Measurements from ENCODE around the gene NHS.
"Not testable (repeated sequence)": the region's sequence is repeated elsewhere in the genome, so short reads cannot be mapped to it uniquely, and the experiment has no call there.

Gene NHS

DNA sequence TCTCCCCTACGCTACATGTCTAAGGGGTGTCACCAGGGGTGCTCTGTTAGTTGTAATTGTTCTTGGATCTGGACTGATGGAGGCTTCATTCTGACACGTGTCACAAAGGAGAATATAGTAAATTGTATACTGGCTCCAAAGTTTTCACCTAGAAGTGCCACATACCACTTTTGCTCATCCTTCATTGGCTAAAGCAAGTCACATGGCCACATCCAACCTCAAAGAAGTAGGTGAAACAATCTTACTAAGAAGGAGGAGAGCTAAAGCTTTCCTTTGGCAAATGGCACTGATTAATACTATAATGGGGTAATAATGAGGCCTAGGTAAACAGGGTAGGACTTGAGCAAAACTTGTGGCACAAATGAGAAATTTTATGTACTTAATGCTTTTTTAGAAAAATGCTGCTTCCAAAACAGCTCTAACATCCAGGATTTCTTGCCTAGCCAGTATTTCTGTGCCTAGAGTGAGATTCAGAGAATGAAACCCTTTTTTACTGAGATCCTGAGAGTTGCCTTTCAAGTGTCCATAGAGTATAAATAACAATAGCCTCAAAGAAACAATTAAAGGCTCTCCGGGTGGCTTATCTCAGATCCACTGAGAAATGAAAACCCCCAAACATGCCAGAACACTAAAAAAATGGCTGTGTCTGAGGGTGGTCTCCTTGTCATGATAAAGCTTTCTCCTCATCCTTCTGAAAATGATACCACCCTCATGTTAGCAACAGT is 34.7 kb downstream of the NHS start:
- DNase-seq: no peak

DNA sequence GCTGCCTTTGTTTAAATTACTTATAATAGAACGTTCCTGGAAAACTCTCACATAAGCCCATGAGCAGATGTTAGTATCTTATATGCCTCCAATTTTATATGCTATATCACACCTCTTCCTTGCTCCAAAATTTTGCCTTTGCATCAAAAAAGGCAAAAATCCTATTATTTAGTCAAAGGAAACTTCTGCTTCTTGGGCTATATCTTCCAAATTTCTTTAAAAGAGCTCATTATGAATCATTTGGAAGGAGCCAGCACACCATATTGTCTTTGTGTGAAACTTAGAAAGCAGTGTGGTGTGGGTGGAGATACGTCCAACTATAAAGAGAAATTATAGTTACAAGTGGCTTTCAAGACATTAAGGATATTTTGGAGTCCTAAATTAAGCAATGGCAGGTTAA is 35.7 kb downstream of the NHS start:
- DNase-seq: no peak

DNA sequence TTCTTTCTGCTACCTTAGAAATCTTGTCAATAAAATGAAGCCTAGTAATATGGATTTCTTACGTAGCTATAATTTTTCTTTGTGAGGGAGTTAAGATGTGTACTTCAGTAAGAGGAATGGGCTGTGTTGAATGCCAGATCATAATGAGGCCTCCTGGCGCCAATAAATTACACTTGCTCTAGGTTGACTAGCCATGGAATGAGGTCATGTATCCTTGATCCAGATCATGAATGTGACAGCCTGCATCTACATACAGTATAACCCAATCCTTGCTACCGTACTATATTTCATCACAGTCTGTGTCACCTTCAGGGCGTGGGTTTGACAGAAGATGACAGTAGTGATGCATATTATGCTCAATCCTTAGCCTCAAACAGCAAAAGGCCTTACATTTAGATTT is 36.2 kb downstream of the NHS start:
- no peak for DNase-seq

DNA sequence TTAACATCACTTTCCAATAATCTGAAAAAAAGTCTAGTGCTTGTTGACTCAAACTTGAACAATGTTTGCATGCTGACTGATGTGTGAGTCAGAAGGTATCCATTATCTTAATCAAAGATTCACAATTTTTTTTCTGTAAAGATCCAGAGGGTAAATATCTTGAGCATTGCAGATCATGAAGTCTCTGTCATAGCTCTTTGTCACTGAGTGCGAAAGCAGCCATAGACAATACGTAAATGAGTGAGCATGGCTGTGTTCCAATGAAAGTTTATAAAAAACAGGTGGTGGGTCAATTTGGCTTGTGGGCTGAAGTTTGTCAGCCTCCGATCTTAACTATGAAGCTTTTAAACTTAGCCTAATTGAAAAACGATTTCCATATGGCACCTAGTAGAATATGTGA is 37.7 kb downstream of the NHS start:
- DNase-seq: peak; percentile 10

DNA sequence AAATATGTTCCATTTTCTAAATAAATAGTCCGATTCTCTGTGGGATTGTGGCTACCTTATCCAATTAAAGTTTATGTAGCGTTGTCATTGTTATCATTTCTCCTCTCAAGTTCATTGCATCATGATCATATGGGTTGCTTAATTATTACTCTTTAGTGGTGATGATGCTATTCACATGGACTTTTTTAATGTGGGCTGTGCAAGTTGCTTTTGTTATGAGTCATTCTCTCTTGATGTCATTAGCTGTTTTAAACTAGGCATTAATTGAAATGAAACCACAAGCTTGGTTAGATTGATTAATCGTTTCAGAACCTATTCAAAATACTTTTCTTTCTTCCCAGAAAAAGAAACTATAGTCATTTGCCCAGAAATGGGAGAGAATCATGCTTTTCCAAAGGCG is 38.2 kb downstream of the NHS start:
- no peak for DNase-seq

DNA sequence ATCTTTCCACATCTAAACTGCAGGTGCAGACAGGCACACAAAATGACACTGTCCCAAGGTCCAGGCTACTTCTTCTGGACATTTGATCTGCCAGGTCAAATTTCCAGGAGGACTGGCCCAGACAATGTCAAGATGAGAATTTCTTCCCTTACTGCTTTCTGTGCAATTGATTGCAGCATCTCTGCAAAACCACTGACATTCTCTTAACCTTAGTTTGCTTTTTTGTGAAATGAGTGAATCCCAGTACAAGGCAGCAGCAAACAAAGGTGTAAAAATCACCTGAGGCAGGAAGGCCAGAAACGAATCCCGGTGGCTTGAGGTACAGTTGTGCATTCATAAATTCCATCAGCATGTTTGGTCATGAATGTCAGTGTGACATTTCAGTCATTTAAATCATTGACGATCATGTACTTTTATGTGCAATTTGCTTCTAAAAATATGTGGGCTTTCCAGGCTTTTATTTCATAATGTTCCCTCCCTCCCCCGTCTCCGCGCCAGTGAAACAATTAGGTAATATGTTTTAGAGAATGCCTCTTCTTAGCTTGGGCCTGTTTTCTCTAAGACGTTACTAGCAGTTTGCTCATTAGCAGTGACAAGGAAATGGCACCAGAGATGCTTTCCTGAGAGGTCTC is 39.1 kb downstream of the NHS start:
- no peak for DNase-seq

DNA sequence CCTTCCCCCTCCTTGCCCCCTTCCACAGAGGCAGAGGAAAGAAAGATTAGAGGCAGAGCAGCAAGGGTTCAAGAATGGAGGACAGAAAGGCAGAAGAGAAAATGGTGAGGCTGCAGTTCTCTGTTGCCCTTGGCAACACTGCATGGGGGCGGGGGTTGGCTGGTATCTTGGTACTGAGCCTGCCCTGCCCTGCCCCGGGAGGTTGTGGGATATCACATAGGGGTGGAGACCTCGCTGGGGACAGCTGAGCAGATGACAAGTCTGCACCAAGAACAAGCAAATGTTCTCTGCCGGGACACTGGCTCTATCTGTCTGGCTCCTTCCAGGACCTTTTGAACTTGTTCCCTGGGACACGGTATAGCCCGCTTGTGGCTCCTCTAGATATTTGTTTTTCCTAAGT is 39.8 kb downstream of the NHS start:
- DNase-seq: no peak

DNA sequence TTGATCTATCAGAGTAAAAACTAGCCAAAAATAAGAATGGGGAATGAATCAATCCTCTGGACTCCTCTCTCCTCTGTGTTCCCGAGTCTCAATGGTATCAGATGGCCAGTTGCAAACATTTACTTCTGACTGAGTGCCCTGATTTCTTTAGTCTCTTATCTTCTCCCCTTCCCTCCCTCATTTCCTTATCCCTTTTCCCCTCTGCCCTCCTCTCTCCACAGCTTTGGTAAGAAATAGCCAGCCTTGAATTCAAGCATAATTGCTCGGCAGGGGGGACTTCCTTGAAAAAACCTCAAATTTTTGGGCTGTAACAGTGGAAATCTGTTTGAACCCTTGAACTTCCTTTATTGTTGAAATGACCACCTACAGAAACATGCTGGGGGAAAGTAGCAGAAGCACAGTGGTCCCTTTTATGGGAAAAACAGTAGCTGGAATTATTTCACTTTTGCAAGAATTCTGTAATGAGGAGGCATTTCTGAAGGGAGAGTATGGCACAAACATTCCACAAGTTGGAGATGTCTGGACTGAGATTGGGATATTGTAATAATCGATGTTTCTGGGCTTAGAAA is 40.3 kb downstream of the NHS start:
- DNase-seq: no peak

DNA sequence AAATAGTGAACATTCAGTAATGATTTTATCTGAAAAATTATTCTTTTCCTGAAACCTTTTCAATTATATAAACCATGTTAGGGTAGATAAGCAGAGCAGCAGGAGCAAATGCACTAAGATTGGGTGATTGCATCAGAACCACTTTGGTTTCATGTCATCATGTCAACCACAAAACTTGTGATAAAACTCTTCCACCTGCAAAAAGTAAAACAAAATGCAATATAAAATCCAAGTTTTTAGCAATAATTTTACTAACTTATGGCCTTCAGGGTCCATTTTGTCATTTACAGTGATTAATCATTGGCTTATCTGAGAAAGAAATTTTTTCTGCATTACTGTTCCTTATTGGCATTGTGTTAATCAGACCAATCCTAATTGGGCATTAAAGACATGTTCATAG is 42.4 kb downstream of the NHS start:
- DNase-seq: no peak

DNA sequence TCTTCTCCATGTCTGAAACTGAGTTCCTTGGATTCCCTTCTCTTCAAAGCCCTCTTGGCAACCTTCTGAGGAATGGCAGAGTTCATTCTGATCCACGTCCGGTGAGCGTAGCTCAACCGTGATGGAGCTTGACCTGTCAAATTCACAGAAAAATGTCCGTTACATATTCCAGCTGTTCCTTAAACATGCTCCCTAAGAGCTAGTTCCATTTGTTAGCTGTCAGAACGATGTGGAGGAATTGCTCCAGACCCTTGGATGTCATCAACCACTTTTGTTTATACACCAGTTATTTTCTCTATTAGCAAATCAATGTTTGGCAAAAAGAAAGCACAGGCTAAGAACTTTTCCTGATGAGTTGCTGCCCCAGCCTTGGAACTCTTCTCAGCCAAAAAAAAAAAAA is 50.1 kb downstream of the NHS start:
- DNase-seq: no peak

DNA sequence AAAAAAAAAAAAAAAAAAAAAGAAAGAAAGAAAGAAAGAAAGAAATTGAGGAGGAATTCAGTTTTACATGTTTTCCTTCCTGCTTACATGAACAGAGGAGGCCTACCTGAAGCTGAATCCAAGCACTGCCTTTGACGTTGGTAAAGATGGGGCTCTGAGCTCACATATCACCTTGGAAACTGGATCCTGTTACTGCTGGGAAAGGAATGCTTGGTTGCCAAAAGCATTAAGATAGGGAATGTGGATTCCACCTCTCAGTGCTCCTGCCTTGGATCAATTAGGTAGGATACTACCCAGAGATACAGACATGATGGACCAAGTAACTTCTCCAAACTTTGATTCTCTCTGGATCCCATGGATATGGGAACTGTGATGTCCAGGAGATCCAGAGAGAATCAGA is 50.6 kb downstream of the NHS start:
- DNase-seq: no peak

DNA sequence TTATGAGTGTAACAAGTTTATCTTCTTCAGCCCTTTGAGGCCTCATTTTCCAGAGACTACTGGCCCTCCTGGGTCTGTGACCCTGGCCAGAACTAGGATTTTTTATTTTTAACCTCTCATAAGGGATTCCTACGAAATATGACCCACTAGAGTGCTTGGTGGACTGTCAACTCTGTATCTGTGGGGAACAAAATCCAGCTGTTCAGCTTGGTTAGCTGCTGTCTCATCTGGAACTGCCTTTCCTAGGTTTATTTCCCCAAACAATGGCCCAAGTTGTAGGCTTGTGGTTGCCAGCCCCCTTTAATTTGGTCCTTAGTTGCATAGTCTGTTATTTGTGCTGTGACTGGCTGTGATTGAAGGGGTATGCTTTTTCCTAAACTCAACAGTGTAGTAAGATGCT is 56.2 kb downstream of the NHS start:
- no peak for DNase-seq

DNA sequence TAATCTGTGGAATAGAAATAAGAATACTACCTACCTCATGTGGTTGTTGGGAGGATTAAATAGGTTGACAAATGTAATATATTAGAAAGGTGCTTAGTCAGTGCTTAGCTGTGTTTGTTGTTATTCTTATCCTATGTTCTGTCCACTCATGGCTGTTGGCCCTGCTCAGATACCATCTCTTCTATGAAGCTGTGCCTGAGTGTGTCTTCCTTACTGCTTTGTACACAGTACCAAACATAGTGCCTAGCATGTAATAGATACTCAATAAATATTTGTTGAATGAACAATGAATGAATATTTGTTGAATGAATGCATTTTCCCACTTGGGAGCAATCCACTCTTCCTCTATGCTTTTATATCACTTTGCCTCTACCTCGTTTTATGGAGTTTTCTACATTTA is 57.2 kb downstream of the NHS start:
- DNase-seq: no peak

DNA sequence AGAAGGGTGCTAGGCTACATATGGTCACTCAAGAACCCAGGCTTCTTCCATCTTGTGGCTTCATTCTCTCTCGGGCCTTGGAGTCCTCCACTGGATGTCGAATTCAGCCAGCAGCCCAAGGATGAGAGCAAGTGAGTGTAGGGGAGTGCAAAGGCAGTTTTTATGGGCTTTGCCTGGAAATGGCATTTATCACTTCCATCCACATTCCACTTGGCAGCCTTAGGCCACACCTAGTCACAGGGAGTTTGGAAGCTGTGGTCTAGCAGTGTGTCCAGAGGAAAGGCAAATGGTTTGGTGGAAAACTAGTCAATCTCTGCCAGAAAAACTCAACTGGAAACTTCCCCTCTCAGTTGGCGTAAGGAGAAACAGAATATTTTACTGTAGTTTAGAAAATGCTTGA is 59.0 kb downstream of the NHS start:
- DNase-seq: no peak

DNA sequence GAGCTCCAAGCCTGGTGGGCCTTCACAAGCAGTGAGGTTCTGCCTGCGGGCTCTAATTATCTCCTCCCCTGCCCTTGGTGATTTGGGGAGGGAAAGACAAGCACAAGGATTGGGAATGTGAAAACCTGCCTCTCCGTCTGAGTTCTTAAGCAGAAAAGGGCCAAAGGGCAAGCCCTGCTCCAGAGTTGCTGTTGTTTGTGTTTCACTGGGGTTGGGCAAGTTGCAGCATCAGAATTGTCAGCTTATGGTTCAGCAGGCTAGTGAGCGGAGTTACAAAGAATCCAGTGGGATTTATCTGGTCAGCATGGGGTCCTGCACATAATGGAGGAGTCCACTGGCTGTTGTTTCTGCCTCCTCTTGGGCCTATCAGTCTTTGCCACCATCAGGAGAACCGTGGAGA is 60.5 kb downstream of the NHS start:
- DNase-seq: no peak

DNA sequence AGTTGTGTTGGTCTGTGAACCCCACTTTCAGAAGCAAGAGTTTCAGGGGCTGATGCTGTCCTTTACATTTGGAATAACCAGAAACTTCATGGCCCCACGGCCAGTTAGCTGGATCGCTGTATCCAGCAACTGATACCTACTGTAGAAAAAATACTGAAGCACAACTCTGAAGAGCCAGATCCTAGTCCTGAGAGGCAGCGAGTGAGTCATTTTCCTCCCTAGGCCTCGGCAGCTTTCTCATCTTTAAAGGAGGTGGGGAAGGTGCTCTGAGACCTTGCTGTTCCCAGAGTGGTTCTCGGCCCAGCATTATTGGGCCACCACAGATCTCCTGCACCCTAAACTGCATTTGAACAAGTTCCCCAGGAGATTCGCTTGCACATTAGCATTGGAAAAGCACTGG is 63.2 kb downstream of the NHS start:
- no peak for DNase-seq

DNA sequence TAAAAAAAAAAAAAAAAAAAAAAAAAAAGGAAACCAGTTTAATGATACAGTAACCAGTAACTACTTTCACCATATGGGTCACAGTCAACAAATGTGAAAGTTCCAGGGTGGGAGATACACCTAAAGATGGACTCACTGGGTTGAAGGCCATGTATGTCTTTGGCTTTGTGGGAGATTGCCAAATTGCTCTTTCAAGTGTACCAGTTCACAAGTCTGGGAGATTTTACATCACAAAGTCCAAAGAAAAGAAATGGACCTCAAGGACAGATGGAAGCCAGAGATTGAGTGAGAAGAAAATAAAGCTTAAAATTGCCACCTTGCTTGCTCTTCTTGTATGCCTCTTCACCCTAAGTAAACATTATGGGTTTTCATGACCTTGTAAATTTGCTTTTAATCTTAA is 65.3 kb downstream of the NHS start:
- DNase-seq: no peak

DNA sequence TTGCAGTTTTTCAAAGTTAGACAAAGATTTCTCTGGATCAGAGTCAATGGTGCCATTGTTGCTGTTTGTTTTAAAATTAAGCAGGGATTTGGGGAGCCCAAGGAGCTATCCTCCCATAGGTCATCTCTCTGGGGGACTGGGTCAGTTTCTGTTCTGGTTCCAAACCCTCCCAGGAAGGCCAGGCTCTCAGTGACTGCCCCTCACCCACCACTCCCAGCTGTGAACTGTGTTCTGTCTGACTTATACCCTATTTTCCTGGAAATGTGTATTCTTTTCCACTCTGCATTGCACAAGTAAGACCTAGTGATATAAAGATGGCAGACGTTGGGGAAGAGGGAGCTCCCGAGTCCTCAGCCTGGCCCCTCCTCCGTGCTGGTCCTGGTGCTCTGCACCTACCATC is 65.8 kb downstream of the NHS start:
- no peak for DNase-seq

DNA sequence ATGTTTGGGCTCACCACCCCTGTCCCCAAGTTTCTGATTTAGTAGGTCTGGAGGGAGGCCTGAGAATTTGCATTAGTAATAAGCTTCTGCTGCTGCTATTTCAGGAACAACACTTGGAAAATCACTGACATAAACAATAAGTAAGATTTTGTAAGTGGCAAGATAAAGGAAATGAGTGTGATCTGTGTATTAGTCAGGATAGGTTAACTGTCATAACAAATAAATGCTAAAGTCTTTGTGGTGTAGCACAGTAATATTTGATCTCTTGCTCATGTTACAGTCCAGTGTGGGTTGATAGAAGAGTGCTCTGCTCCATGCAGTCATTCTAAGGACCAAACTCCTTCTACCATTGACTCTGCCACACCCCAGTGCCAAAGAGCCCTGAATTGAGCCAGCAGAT is 67.0 kb downstream of the NHS start:
- no peak for DNase-seq

DNA sequence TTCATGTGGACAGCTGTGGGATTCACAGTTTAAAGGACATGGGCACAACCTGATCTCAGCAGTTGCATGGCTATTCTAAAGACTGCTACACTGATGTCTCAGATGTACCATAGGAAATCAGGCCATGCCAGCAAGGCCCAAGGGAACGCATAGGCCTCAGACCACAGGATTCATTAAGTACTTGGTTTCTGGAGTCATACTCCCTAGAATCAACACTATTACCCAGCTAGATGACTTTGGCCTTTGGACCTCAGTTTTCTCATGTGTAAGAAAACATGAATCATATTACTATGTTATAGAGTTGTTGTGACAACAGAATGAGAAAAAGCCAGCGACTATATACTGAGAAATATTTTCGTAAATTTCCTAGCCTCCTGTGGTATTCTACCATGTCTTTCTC is 67.9 kb downstream of the NHS start:
- DNase-seq: no peak

DNA sequence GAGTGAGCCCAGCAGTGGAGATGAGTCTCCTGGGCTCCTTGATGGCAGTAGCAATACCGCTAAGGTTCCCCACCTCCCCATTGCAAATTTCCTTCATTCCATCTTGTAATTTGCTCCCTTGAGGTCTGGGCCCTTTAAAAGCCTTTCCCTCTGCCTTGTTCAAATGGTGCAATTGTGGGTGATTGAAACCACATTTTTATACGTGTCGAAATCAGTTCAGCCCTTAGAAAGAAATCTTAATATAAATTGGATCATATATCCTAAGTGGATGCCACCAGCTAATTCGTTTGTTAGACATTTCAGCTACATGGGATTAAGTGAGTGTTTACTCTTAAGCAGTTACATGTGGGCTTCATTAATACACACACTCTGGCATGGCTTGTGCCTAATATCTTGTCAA is 68.6 kb downstream of the NHS start:
- no peak for DNase-seq

DNA sequence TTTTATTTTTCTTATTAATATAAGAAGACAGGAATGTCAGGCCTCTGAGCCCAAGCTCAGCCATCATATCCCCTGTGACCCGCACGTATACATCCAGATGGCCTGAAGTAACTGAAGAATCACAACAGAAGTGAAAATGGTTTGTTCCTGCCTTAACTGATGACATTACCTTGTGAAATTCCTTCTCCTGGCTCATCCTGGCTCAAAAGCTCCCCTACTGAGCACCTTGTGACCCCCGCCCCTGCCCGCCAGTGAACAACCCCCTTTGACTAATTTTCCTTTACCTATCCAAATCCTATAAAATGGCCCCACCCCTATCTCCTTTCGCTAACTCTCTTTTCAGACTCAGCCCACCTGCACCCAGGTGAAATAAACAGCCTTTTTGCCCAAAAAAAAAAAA is 71.3 kb downstream of the NHS start:
- not testable (repeated sequence) for DNase-seq

DNA sequence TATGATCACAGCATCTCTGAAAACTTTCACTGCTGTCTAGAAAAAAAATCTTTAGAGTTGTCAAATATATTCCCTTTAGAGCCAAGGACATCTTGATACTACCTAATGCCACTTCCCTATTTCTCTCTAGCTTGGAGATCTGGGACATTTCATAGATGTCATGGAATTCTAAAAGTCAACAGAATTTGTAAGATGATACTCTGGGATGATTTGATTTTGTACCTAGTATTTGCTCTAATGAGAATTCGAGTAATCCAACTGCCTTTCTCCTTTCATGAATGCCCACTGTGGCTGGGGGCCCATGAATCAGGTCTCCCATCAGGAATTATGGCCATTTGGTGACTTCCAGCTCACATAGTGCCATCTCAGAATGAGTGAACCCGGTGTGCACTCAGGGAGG is 73.2 kb downstream of the NHS start:
- DNase-seq: no peak

DNA sequence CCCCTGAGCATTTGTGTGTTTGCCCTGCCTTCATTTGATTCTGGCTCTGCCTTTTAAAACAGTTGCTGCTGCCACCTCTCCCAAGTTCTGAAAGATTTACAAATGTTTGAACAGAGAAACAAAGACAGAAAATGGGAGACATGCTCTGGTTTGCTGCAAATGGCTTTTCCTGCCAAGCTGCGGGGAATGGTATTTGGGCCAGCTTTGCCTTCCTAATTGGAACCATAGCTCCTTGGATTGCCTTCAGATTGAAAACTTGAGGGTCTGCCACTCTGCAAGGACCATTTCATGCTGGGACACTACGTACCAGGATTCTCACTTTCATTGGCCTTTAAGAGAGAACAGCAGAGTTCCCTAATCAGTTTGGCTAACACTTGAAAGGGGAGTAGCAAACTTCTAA is 74.9 kb downstream of the NHS start:
- DNase-seq: no peak

DNA sequence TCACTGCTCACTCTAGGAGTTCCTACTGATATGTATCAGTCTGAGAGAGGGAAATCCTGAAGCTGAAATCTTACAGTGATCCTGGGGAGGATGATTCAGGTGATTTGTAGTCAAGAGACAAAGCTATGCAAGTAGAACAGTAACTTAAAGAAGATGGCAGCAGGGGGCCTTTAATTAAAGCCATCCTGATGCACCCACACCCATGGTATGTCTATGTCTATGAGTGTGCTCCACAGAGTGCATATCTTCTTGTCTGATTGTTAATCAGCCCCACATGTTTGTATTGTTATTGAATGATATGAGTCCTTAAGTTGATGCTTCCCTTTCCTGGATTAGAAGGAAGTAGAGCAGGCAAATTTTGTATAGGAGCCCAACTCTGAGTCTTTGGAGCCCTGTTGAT is 78.8 kb downstream of the NHS start:
- no peak for DNase-seq
